Activated CD4-positive, alpha-beta T cell treated with anti-CD3 and anti-CD28 coated beads for 4 hours (primary cell): ENCODE results near the gene RAB32.
"Not testable (repeated sequence)": the region's sequence is repeated elsewhere in the genome, so short reads cannot be mapped to it uniquely, and the experiment has no call there.

Experiments
- DNase-seq, 2 donors: peaks; one replicate each; pipeline ENCODE4 v3.0.0-alpha.2; 2020

The RAB32 gene

GRCh38 chr6:146543211-146543939, at the start of gene RAB32:
TSS of gene RAB32 (plus strand) at chr6:146543833. CDS start at chr6:146543872, 39 bp downstream.
- no peak for DNase-seq

- no peak for DNase-seq
Measured at GRCh38 chr6:146498309-146498708, 45.3 kb upstream of the RAB32 start.

- DNase-seq = no peak
Measured at GRCh38 chr6:146503096-146503495, 40.5 kb upstream of the RAB32 start.

GRCh38 chr6:146515212-146515611, 28.4 kb upstream of the RAB32 start:
- DNase-seq = no peak

- DNase-seq = no peak
Measured at GRCh38 chr6:146526192-146526591, 17.4 kb upstream of the RAB32 start.

GRCh38 chr6:146532702-146533101, 10.9 kb upstream of the RAB32 start:
- no peak for DNase-seq

GRCh38 chr6:146542881-146543210, 787 bp upstream of the RAB32 start:
- DNase-seq = no peak

- no peak for DNase-seq
Measured at GRCh38 chr6:146543940-146544615, 445 bp downstream of the RAB32 start.

GRCh38 chr6:146544616-146545182, 1.1 kb downstream of the RAB32 start:
- no peak for DNase-seq

GRCh38 chr6:146545581-146545980, 1.9 kb downstream of the RAB32 start:
- DNase-seq = no peak

- no peak for DNase-seq
Measured at GRCh38 chr6:146546443-146547043, 2.9 kb downstream of the RAB32 start.

GRCh38 chr6:146547889-146548288, 4.3 kb downstream of the RAB32 start:
- no peak for DNase-seq

- no peak for DNase-seq
Measured at GRCh38 chr6:146548898-146549374, 5.3 kb downstream of the RAB32 start.

- no peak for DNase-seq
Measured at GRCh38 chr6:146550911-146551310, 7.3 kb downstream of the RAB32 start.

GRCh38 chr6:146551545-146551944, 7.9 kb downstream of the RAB32 start:
- DNase-seq = no peak

GRCh38 chr6:146553377-146554135, 9.9 kb downstream of the RAB32 start:
- DNase-seq = no peak

GRCh38 chr6:146560607-146561006, 17.0 kb downstream of the RAB32 start:
- no peak for DNase-seq

- not testable (repeated sequence) for DNase-seq
Measured at GRCh38 chr6:146566661-146567060, 23.0 kb downstream of the RAB32 start.

- DNase-seq = not testable (repeated sequence)
Measured at GRCh38 chr6:146568619-146569018, 25.0 kb downstream of the RAB32 start.

- no peak for DNase-seq
Measured at GRCh38 chr6:146574211-146574610, 30.6 kb downstream of the RAB32 start.

- no peak for DNase-seq
Measured at GRCh38 chr6:146578054-146578453, 34.4 kb downstream of the RAB32 start.

- no peak for DNase-seq
Measured at GRCh38 chr6:146581968-146582367, 38.3 kb downstream of the RAB32 start.

GRCh38 chr6:146582857-146583256, 39.2 kb downstream of the RAB32 start:
- DNase-seq = no peak
